MCF 10A (cell line): ENCODE measurements around the gene ZNF710. TPM values are rescaled to one million over a fixed set of nuclear protein-coding genes. Genes with fewer than 3 reads are reported as not detected.

ENCODE experiments used
- BruUV-seq: library from RNA; stranded (reverse); fragments of 400-500 nt; replicated peaks from 2 replicates; lab custom pipeline; 2021; lab: Mats Ljungman, UMichigan
- CTCF ChIA-PET: fragments of 300-600 bp; sonication (Branson Sonifier 250); formaldehyde crosslinking; extraction: SDS; loops from one replicate; lab custom pipeline; 2021; ENCODE audit warnings: antibody characterized with exemption, inconsistent platforms; lab: Yijun Ruan, JAX
- POLR2A ChIA-PET: fragments of 300-600, 350-650 bp; sonication (Branson Sonifier 250); formaldehyde crosslinking; extraction: SDS; loops from one replicate; lab custom pipeline; 2020; ENCODE audit warnings: antibody characterized with exemption, inconsistent platforms; lab: Yijun Ruan, JAX
- DNase-seq: peaks from one replicate; pipeline ENCODE4 v3.0.0-alpha.2; 2018; ENCODE audit not compliant: unreplicated experiment
- H3K27ac Mint-ChIP-seq: one replicate; pipeline ENCODE4 v1.8.0; 2022; ENCODE audit warnings: mild to moderate bottlenecking, low read depth, mixed read lengths; ENCODE audit not compliant: unreplicated experiment
- H3K27me3 Mint-ChIP-seq: one replicate; pipeline ENCODE4 v1.8.0; 2022; ENCODE audit warnings: mixed read lengths; ENCODE audit not compliant: insufficient read depth, unreplicated experiment
- H3K36me3 Mint-ChIP-seq: one replicate; pipeline ENCODE4 v1.8.0; 2022; ENCODE audit warnings: mild to moderate bottlenecking, moderate library complexity, mixed read lengths; ENCODE audit not compliant: insufficient read depth, unreplicated experiment
- H3K4me1 Mint-ChIP-seq: one replicate; pipeline ENCODE4 v1.8.0; 2022; ENCODE audit warnings: mixed read lengths; ENCODE audit not compliant: insufficient read depth, unreplicated experiment
- H3K4me3 Mint-ChIP-seq: one replicate; pipeline ENCODE4 v1.8.0; 2022; ENCODE audit warnings: mild to moderate bottlenecking, moderate library complexity, mixed read lengths; ENCODE audit not compliant: unreplicated experiment
- H3K9me3 Mint-ChIP-seq: one replicate; pipeline ENCODE4 v1.8.0; 2022; ENCODE audit warnings: mixed read lengths; ENCODE audit not compliant: unreplicated experiment
- CTCF ChIP-seq: fragments of 200-600 bp; IDR thresholded peaks from one replicate; pipeline ENCODE4 v1.8.0; 2022; ENCODE audit warnings: antibody characterized with exemption, mild to moderate bottlenecking; ENCODE audit not compliant: unreplicated experiment
- intact Hi-C: fragments of 100-400 bp; cut with micrococcal nuclease; formaldehyde crosslinking; loops from 2 replicates; pipeline ENCODE4 v1.14.1; 2022
- total RNA-seq: library from RNA; stranded (reverse); gene quantifications from 2 replicates; pipeline ENCODE4 v1.2.3, GENCODE V29; 2022

Gene ZNF710
- total RNA-seq, 1 experiment from 2014 or later: 27.3 TPM

DNA sequence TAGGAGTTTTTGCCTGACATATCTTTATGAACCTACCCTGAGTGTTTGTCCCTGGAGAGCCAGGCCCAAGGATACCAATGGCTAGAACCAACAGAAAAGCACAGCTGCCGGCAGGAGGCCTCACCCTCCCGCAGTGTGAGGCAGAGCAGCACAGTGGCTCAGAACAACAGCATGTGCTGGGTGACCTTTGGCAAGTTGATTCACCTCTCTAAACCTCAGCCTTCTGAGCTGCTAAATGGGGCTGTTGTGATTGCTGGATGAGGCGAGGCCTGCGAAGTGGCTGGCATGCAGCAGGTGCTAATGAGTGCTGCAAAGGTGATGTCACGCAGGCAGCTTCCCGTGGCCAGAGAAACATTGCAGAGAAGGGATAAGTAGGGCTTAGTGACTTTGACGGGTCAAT lies 77.8 kb downstream of the ZNF710 start:
- no peak for DNase-seq
- TF ChIP-seq CTCF: no peak
- ChIA-PET POLR2A (interaction anchor here (0.5 to 5.1 kb wide), 3 partner anchors 75 to 161 kb away, joined by 3 to 49 read pairs (median 3); no protein-coding TSS in a partner anchor), CTCF (interaction anchor here (0.8 to 3.9 kb wide), 5 partner anchors 9 to 279 kb away, joined by 3 to 19 read pairs (median 4); partner anchors contain the start of gene AP3S2)
- Mint-ChIP-seq H3K27ac (no peak overlapping the region), H3K4me3 (no peak overlapping the region), H3K27me3 (no peaks in the 10 kb centered on the region), H3K36me3 (peaks cover 34% of the 10 kb centered on the region), H3K4me1 (peaks cover 5% of the 10 kb centered on the region), H3K9me3 (no peaks in the 10 kb centered on the region)
- intact Hi-C loops: no loop called here
- no TSS peak for BruUV-seq

DNA sequence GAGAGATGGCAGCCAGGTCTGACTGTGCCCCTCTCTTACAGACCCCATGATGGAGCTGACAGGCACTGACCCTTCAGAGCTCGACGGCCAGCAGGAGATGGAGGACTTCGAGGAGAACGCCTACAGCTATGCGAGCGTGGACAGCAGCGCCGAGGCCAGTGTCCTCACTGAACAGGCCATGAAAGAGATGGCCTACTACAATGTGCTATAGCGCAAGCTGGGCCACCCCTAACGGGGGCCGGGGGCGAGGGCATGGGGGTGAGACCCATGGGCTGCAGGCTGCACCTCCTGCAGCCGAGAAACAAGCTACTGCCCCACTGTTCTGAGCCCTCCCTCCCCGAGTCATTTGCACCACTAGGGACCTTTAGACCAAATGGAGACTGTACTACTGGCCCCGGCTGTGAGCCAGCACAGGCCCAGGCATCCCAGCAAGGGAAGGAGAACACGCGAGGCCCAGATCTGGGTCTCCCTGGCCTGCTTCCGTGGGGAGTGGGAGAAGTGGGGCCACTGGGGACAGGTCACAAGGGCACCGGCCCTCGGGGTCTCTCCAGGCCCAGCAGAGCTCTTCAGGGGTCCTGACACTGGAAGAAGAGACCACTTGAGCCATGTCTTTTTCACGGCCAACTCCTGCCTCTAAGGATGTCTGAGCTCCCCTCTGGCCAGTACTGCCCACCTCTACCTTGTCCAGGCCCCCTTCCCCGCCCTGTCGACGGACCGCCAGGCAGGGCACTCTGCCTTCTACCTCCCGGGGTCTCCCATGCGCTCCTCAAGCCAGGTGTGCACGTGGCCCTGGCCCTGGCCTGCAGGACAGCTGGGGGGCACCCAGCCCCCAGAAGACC lies 78.7 kb downstream of the ZNF710 start:
- DNase-seq: no peak
- no peak for TF ChIP-seq CTCF
- H3K27me3 Mint-ChIP-seq: no peaks in the 10 kb centered on the region
- POLR2A ChIA-PET: interaction anchor here (0.5 to 1.0 kb wide), 3 partner anchors 112 to 186 kb away, joined by 3 read pairs; partner anchors contain the start of gene AP3S2
- H3K9me3 Mint-ChIP-seq: no peaks in the 10 kb centered on the region
- peaks cover 39% of the 10 kb centered on the region for H3K36me3 Mint-ChIP-seq
- intact Hi-C loops: no loop called here
- CTCF ChIA-PET: interaction anchor here (0.6 to 3.9 kb wide), 7 partner anchors 8 to 278 kb away, joined by 3 to 19 read pairs (median 4); partner anchors contain the start of gene AP3S2
- H3K4me3 Mint-ChIP-seq: no peak overlapping the region
- no peak overlapping the region for H3K27ac Mint-ChIP-seq
- H3K4me1 Mint-ChIP-seq: peaks cover 5% of the 10 kb centered on the region
- no TSS peak for BruUV-seq

GRCh38 chr15:90080458-90080755 lies 79.3 kb downstream of the ZNF710 start:
- no peak overlapping the region for H3K27ac Mint-ChIP-seq
- no TSS peak for BruUV-seq
- H3K27me3 Mint-ChIP-seq: no peaks in the 10 kb centered on the region
- H3K4me3 Mint-ChIP-seq: no peak overlapping the region
- TF ChIP-seq CTCF: no peak
- no peaks in the 10 kb centered on the region for H3K9me3 Mint-ChIP-seq
- ChIA-PET POLR2A (interaction anchor here (0.6 to 1.0 kb wide), 3 partner anchors 112 to 186 kb away, joined by 3 read pairs; partner anchors contain the start of gene AP3S2), CTCF (interaction anchor here (1.2 to 3.9 kb wide), 3 partner anchors 10 to 186 kb away, joined by 4 to 19 read pairs (median 8); partner anchors contain the start of gene AP3S2)
- intact Hi-C loops: no loop called here
- H3K36me3 Mint-ChIP-seq: peaks cover 39% of the 10 kb centered on the region
- peaks cover 5% of the 10 kb centered on the region for H3K4me1 Mint-ChIP-seq
- no peak for DNase-seq

DNA sequence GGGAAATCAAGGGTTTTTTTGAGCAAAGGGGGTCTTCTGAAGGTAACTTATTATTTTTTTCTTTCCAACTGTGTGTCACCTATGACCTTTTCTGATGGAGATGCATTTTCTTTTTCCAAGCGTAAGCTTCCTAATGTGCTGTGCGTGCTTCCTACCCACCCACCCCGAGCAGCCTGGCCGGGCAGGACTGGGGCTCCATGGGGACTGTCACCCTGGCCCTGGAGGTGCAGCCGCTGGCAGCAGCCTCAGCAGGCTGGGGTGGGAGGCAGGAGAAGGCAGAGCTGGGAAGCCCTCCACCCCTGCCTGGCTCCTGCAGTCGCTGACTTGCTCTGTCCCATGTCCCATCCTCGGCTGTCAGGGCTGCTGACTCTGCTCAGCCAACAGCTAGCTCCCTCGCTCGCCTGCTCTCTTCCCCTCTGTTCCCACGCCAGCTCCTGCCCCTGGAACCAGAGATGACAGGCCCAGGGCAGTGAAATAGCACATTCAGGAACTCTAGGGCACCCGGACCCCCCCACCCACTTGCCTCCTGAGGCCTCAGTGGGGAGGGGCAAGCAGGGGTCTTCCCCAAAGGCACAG lies 79.8 kb downstream of the ZNF710 start:
- H3K4me3 Mint-ChIP-seq: no peak overlapping the region
- H3K27ac Mint-ChIP-seq: no peak overlapping the region
- no peaks in the 10 kb centered on the region for H3K4me1 Mint-ChIP-seq
- H3K27me3 Mint-ChIP-seq: no peaks in the 10 kb centered on the region
- ChIA-PET CTCF (interaction anchor here (0.6 to 3.9 kb wide), 3 partner anchors 182 to 951 kb away, joined by 3 to 19 read pairs (median 4); partner anchors contain the start of gene AP3S2), POLR2A (interaction anchor here (0.6 kb wide), 1 partner anchor 155 kb away, joined by 3 read pairs; no protein-coding TSS in a partner anchor)
- intact Hi-C loops: no loop called here
- no peak for TF ChIP-seq CTCF
- no peaks in the 10 kb centered on the region for H3K9me3 Mint-ChIP-seq
- no peak for DNase-seq
- peaks cover 36% of the 10 kb centered on the region for H3K36me3 Mint-ChIP-seq
- no TSS peak for BruUV-seq
